MM.1S (cell line): ENCODE results near the gene AKAP9.

Source experiments
- CTCF ChIP-seq: fragments of 300-600 bp; sonication (generic); IDR thresholded peaks from 2 replicates; pipeline ENCODE4 v1.5.1; 2016; ENCODE audit warnings: antibody characterized with exemption, low read length, mixed read lengths
- EZH2 ChIP-seq: fragments of 300-600 bp; sonication (generic); optimal IDR thresholded peaks from 2 replicates; pipeline ENCODE3; 2017; ENCODE audit warnings: low read depth, mild to moderate bottlenecking, antibody characterized with exemption, low read length, mixed read lengths
- EZH2phosphoT487 ChIP-seq: fragments of 300-600 bp; sonication (generic); IDR thresholded peaks from 2 replicates; pipeline ENCODE4 v1.6.1; 2018; ENCODE audit warnings: antibody characterized with exemption, low read length

GRCh38 chr7:91910171-91910570 is 30.5 kb upstream of the AKAP9 start:
- TF ChIP-seq CTCF (no peak), EZH2phosphoT487 (no peak), EZH2 (no peak)
